B cell (primary cell): ENCODE measurements around the gene SLC52A3.

ENCODE experiments used
- CTCF ChIP-seq: fragments of 200-600 bp; IDR thresholded peaks from one replicate; pipeline ENCODE4 v1.8.0; 2022; ENCODE audit warnings: antibody characterized with exemption, mild to moderate bottlenecking
- EZH2 ChIP-seq: IDR thresholded peaks from 2 replicates; pipeline ENCODE4 v1.6.1; 2012; ENCODE audit warnings: borderline replicate concordance, low read depth, mild to moderate bottlenecking, moderate library complexity, low read length; ENCODE audit not compliant: insufficient read depth, poor library complexity, severe bottlenecking

- no peak for TF ChIP-seq EZH2
- no peak for TF ChIP-seq CTCF
Observed at GRCh38 chr20:754904-755303, 13.4 kb downstream of the SLC52A3 start.
